GM21390 (cell line): ENCODE data around the gene TBXA2R.
"Not testable (repeated sequence)": the region's sequence is repeated elsewhere in the genome, so short reads cannot be mapped to it uniquely, and the experiment has no call there.

Experiments used
- ATAC-seq: cut with Tn5 transposase; IDR thresholded peaks from one replicate; pipeline ENCODE4 v1.9.1; 2021; ENCODE audit not compliant: unreplicated experiment

TBXA2R gene

DNA sequence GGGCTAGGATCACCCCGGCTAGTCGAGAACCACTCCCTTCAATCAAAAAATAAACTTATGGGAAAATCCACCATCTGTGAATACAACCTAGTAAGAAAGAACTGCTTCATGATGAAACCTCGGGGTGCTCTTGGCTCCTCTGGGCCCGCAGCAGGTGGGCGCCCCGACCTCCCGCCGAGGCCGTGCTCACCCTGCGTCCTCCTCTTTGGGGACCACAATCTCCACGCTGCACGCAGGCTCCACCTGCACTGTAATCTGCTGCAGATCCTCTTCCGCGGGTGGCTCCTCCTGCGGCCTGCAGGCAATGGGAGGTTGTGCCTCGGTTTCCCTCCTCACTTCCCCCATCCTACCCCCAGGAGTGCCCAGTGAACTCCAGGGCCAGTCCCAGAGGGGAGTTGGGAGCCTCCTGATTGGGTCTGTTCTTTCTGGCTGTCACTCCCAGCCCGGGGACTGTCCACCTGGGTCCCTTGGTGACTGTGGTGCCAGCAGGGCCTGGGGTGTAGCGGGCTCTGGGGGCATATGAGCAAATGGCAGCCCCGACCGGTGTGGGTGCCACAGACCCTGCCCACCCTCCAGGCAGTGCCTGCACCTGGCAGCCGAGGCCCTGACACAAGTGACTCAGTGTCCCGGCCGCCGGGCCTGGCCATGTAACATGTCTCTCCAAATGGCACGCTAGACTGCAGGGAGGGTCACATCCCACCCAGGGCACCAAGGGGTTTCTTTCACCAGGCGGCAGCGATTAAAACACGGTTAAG lies 35.0 kb upstream of the TBXA2R start:
- ATAC-seq: no peak

GRCh38 chr19:3639479-3639878 lies 32.8 kb upstream of the TBXA2R start:
- no peak for ATAC-seq

DNA sequence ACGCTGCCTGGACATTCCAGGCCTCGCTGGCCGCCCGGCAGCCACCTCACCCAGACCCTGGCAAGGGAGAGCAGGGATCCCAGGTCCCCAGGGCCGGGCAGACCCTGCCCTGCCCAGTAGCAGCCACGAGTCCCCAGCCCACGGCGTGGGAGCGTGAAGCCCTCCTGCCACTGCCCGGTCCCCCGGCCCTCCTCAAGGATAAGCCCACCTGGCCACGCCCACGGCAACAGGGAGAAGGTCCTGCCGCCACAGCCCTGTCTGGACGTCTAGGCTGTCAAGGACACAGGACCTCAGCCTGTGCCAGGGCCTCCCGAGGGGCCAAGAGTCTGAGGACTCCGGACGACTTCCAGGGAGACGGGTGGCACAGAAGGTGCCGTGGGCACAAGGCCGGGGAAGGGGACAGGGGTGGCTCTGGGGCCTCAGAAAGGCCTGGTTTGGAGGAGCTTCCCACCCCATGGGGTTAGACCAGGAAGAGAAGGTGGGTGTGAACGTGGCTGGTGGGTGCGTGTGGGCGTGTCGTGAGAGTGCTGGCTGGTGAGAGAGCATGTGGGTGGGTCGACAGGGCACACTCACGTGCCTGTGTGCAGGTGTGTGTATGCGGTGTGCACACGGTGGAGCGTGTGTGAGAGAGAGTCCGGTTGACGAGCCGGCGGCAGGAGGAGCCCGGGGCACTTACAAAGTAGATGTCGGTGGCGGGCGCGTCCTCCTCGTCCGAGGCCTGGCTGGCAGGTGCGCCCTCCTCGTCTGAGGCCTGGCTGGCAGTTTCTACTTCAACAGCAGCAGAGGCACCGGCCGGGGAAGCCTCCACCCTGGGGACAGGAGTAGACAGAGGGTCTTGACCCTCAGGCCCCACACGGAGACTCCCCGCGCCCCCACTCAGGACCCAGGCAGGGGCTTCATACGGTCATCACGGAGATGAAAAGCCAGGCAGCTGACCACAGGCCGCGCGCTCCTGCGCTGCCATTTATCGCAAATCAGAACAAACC lies 31.8 kb upstream of the TBXA2R start:
- ATAC-seq: no peak

- ATAC-seq: no peak
Measured at GRCh38 chr19:3637621-3638020, 30.9 kb upstream of the TBXA2R start.

DNA sequence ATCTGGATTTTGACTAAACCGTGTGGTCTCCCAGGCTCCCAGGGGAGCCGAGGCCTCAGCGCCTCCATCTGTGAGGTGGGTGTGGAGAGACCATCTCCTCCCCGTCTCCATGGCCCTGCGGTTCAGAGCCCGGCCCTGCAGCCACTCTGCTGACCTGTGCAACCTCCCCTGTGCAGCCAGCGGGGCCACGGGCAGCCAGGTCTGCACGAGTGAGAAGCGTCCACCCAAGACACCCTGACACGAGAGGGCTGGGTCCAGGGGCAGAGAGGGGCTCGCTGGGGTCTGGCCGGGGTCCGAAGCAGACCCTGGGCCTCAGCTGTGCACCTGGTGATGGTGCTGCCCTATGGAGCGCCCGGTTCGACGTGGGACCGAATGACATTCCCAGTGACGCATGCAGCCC lies 30.3 kb upstream of the TBXA2R start:
- ATAC-seq: no peak

DNA sequence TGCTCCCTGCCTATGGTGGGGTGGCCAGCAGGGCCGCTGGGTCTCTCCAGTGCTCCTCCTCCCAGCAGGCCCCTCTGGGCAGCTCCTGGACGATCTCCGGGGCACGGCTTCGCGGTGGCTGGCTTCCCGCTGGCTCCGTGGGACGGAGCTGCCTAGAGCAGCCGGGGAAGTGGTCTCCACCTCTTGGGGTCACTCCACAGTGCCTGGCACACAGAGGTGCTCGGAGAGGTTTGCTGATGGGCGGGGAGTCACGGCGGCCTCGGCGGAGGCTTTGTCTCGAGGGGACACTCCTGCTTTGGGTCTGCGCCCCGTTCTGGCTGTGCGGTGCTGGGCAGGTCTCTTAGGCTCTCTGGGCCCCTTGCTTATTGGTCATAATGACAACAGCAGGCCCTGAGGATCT lies 29.8 kb upstream of the TBXA2R start:
- ATAC-seq: no peak

DNA sequence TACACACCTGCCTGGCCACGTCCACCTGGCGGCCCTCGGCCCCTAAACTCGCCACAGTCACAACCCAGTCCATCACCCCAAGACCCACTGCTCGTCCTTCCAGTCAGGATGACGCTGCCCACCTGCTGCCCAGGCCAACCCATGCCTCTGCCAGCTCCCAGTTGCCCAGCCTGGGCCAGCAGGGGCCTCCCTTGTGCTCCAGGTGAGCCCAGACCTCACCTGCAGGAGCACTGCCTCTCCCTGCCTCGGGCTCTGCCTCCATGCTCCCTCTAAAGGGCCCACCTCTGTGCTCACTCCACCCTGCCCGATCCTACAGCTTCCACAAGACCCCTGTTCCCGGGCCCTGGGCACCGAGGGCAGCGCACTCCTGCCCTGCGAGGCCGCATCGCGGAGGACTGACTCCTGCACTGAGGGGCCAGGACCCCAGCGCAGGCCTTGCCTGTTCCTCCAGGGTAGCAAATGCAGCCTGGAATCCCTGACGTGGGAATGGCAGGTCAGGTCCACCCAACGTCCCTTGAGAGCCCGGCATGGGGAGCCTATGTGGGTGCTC lies 27.9 kb upstream of the TBXA2R start:
- no peak for ATAC-seq

- no peak for ATAC-seq
Measured at GRCh38 chr19:3633559-3633988, 26.9 kb upstream of the TBXA2R start.

GRCh38 chr19:3632739-3633558 lies 26.3 kb upstream of the TBXA2R start:
- ATAC-seq: no peak

DNA sequence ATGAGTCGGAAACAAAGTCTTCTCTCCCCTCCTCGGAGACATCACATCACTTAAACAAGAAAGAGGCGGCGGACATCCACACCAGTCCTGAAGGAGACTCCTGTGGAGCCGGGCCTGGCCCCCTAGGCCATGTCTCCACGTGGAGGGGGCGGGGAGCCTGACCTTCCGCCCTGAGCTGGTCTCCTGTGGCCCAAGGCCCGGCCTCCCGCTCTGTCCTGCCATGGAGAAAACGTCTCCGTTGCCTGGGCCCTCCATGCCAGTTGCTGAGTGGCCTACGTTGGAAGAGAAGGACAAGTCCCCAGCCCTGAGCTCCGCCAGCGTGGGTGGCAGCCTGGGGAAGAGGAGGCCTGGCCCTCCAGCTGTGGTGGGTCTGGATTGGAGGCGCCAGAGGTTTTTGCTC lies 25.4 kb upstream of the TBXA2R start:
- ATAC-seq: no peak

- ATAC-seq: no peak
Measured at GRCh38 chr19:3631053-3631861, 24.6 kb upstream of the TBXA2R start.

DNA sequence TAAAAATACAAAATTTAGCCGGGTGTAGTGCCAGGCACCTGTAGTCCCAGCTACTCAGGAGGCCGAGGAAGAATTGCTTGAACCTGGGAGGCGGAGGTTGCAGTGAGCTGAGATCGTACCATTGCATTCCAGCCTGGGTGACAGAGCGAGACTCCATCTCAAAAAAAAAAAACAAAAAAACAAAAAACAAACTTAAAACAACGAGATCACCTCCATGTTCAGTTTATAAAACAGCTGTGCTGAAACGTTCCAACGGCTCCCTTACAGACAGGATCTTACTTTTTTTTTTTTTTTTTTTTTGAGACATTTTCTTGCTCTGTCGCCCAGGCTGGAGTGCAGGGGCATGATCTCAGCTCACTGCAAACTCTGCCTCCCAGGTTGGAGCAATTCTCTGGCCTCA lies 22.1 kb upstream of the TBXA2R start:
- ATAC-seq: not testable (repeated sequence)

DNA sequence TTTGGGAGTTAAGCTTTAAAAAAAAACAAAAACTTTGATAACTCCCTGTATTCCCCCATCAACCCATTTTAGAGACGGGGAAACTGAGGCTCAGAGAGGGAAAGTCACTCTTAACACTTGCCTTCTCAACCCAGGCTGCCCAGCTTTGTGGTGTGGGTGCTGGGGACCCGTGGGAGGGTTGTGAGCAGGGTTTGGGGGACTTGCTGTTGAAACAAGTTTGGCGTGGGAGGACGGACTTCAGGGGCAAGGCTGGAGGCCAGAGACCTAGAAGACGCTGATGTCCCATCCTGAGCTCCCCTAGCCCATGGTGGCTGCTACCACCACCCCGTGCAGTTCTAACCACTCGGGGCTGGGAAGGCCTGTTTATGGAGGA lies 20.7 kb upstream of the TBXA2R start:
- ATAC-seq: no peak

GRCh38 chr19:3626473-3627350 lies 20.0 kb upstream of the TBXA2R start, which contains the start of gene CACTIN:
TSS of gene CACTIN (minus strand) at chr19:3626790. CDS start at chr19:3626762, 28 bp downstream.
- peak; percentile 84 for ATAC-seq

- no peak for ATAC-seq
Measured at GRCh38 chr19:3625996-3626472, 19.4 kb upstream of the TBXA2R start.

GRCh38 chr19:3623716-3624115 lies 17.0 kb upstream of the TBXA2R start:
- no peak for ATAC-seq

DNA sequence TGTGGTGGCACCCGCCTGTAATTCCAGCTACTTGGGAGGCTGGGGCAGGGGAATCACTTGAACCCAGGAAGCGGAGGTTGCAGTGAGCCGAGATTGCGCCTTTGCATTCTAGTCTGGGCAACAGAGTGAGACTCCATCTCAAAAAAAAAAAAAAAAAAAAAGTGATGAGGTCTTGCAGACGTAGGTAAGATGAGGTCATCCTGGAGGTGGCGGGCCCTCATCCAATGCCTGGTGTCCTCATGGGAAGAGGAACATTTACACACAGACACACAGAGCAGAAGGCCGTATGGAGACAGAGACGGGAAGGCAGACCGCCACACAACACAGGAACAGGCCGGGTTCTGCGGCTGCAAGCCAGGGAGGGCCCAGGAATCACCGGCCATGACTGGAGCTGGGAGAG lies 15.5 kb upstream of the TBXA2R start:
- no peak for ATAC-seq

DNA sequence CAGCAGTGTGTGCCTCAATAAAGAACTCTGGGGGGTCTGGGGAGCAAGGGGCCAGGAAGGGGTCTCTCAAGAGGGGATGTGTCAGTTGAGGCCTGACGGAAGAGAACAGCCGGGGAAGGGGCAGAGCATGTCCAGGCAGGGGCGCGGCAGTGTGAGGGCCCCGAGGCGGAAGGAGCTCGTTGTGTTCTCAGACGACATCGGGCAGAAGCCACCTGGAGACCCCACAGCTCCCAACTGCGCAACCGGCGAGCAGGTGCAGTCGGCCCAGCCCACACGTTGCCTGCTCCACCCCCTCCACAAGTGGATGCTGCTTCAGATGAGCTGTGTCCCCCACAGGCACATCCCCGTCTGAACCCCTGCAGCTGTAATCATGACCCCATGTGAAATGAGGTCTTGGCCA lies 15.0 kb upstream of the TBXA2R start:
- ATAC-seq: no peak
